IMR-90 (cell line): ENCODE measurements around the gene EBLN2. TPM values are rescaled to one million over a fixed set of nuclear protein-coding genes. Genes with fewer than 3 reads are reported as not detected.
A peak's percentile ranks its signal among the peaks of the same experiment; 100 is the strongest.

Source experiments
- ATAC-seq: fragments of 200-7000 bp; cut with Tn5 transposase; 2 replicates; pipeline ENCODE4 v1.9.1; 2020; ENCODE audit warnings: low read depth, mild to moderate bottlenecking, moderate library complexity
- BruUV-seq: library from RNA; stranded (reverse); fragments of 400-500 nt; replicated peaks from 2 replicates; lab custom pipeline; 2021; lab: Mats Ljungman, UMichigan
- CTCF ChIA-PET: fragments of 300-600 bp; formaldehyde crosslinking; extraction: SDS; loops from one replicate; lab custom pipeline; 2021; ENCODE audit warnings: antibody characterized with exemption; lab: Yijun Ruan, JAX
- POLR2A ChIA-PET: fragments of 300-600 bp; sonication (Branson Sonifier 250); formaldehyde crosslinking; loops from one replicate; lab custom pipeline; 2022; ENCODE audit warnings: antibody characterized with exemption; ENCODE audit not compliant: unreplicated experiment; lab: Charles Lee
- DNase-seq: peaks from one replicate; pipeline ENCODE4 v3.0.0; 2013
- H2AFZ ChIP-seq: replicated peaks from 2 replicates; pipeline ENCODE3; 2013; ENCODE audit warnings: low read length, mild to moderate bottlenecking; ENCODE audit not compliant: poor library complexity
- H2AK5ac ChIP-seq: 2 replicates; pipeline ENCODE4 v1.6.1; 2013; ENCODE audit warnings: low read depth, low read length, inconsistent platforms
- H2AK9ac ChIP-seq: replicated peaks from 2 replicates; pipeline ENCODE3; 2013; ENCODE audit warnings: mild to moderate bottlenecking, low read depth, low read length, moderate library complexity; ENCODE audit not compliant: poor library complexity
- H2BK120ac ChIP-seq: 2 replicates; pipeline ENCODE4 v1.6.1; 2013; ENCODE audit warnings: low read depth, low read length, inconsistent platforms
- H2BK15ac ChIP-seq: 3 replicates; pipeline ENCODE4 v1.6.1; 2013; ENCODE audit warnings: low read depth, low read length, inconsistent platforms
- H2BK20ac ChIP-seq: 2 replicates; pipeline ENCODE4 v1.6.1; 2013; ENCODE audit warnings: low read depth, mild to moderate bottlenecking, inconsistent platforms, low read length, moderate library complexity
- H2BK5ac ChIP-seq: 2 replicates; pipeline ENCODE4 v1.6.1; 2013; ENCODE audit warnings: mild to moderate bottlenecking, low read depth, low read length, inconsistent platforms; ENCODE audit not compliant: poor library complexity, severe bottlenecking
- H3K14ac ChIP-seq: replicated peaks from 2 replicates; pipeline ENCODE4 v1.6.1; 2013; ENCODE audit warnings: low read depth, low read length, inconsistent platforms
- H3K18ac ChIP-seq: 2 replicates; pipeline ENCODE4 v1.6.1; 2013; ENCODE audit warnings: low read depth, low read length, control low read depth
- H3K23ac ChIP-seq: 2 replicates; pipeline ENCODE4 v1.6.1; 2013; ENCODE audit warnings: low read depth, low read length, inconsistent platforms
- H3K27ac ChIP-seq: 2 replicates; pipeline ENCODE4 v1.5.1; 2013; ENCODE audit warnings: mild to moderate bottlenecking, control low read depth, low read length; ENCODE audit not compliant: insufficient read depth
- H3K27me3 ChIP-seq: 2 replicates; pipeline ENCODE4 v1.6.1; 2013; ENCODE audit warnings: low read length; ENCODE audit not compliant: control insufficient read depth, insufficient read depth
- H3K36me3 ChIP-seq: 2 replicates; pipeline ENCODE4 v1.6.1; 2013; ENCODE audit warnings: low read length, mixed read lengths; ENCODE audit not compliant: control insufficient read depth, insufficient read depth
- H3K4ac ChIP-seq: 2 replicates; pipeline ENCODE4 v1.6.1; 2013; ENCODE audit warnings: low read depth, low read length, inconsistent platforms
- H3K4me1 ChIP-seq: 2 replicates; pipeline ENCODE4 v1.6.1; 2013; ENCODE audit warnings: low read length, mixed read lengths; ENCODE audit not compliant: control insufficient read depth, insufficient read depth
- H3K4me2 ChIP-seq: 2 replicates; pipeline ENCODE4 v1.6.1; 2013; ENCODE audit warnings: low read depth, mild to moderate bottlenecking, control low read depth, low read length, moderate library complexity
- H3K4me3 ChIP-seq: 2 replicates; pipeline ENCODE4 v1.5.1; 2013; ENCODE audit warnings: low read depth, mild to moderate bottlenecking, control low read depth, low read length, moderate library complexity; ENCODE audit not compliant: insufficient read depth
- H3K56ac ChIP-seq: 2 replicates; pipeline ENCODE4 v1.6.1; 2013; ENCODE audit warnings: low read length, inconsistent platforms; ENCODE audit not compliant: insufficient read depth; ENCODE audit errors: extremely low read depth
- H3K79me1 ChIP-seq, 2 experiments: 2 replicates each; pipeline ENCODE4 v1.6.1; 2013; ENCODE audit warnings: low read length in 2 of 2, inconsistent platforms in 1 of 2, low read depth in 1 of 2
- H3K9ac ChIP-seq: 2 replicates; pipeline ENCODE4 v1.6.1; 2013; ENCODE audit warnings: low read depth, low read length, control low read depth
- H3K9me1 ChIP-seq: 2 replicates; pipeline ENCODE4 v1.6.1; 2013; ENCODE audit warnings: low read length, inconsistent platforms; ENCODE audit not compliant: insufficient read depth
- H3K9me3 ChIP-seq: 2 replicates; pipeline ENCODE4 v1.6.1; 2013; ENCODE audit warnings: low read length; ENCODE audit not compliant: control insufficient read depth, insufficient read depth
- H4K20me1 ChIP-seq: 2 replicates; pipeline ENCODE4 v1.6.1; 2013; ENCODE audit warnings: low read length, inconsistent platforms; ENCODE audit not compliant: insufficient read depth
- H4K5ac ChIP-seq: 2 replicates; pipeline ENCODE4 v1.6.1; 2013; ENCODE audit warnings: mild to moderate bottlenecking, low read depth, low read length, control low read depth
- H4K8ac ChIP-seq, 2 experiments: 2 replicates each; pipeline ENCODE4 v1.6.1; 2013; ENCODE audit warnings: low read depth in 2 of 2, low read length in 2 of 2, control low read depth in 1 of 2, inconsistent platforms in 1 of 2
- H4K91ac ChIP-seq: 2 replicates; pipeline ENCODE4 v1.6.1; 2013; ENCODE audit warnings: low read depth, low read length, inconsistent platforms; ENCODE audit not compliant: insufficient read depth
- CEBPB ChIP-seq: IDR thresholded peaks from 2 replicates; pipeline ENCODE4 v1.6.1; 2012; ENCODE audit warnings: low read depth, low read length, improper control_type of control experiment
- CTCF ChIP-seq: conservative IDR thresholded peaks from 2 replicates; pipeline ENCODE4 v1.5.1; 2012; ENCODE audit warnings: mild to moderate bottlenecking, low read depth, low read length, improper control_type of control experiment
- ELK1 ChIP-seq: fragments of 150-350 bp; IDR thresholded peaks from 2 replicates; pipeline ENCODE4 v1.6.1; 2016; ENCODE audit warnings: low read depth, mild to moderate bottlenecking, low read length, moderate library complexity, borderline replicate concordance
- FOS ChIP-seq: fragments of 150-350 bp; IDR thresholded peaks from 2 replicates; pipeline ENCODE4 v1.6.1; 2016; ENCODE audit warnings: low read depth, low read length
- MAFK ChIP-seq: IDR thresholded peaks from 2 replicates; pipeline ENCODE4 v1.6.1; 2012; ENCODE audit warnings: low read depth, low read length, improper control_type of control experiment
- NFE2L2 ChIP-seq: fragments of 150-350 bp; IDR thresholded peaks from 2 replicates; pipeline ENCODE4 v1.6.1; 2016; ENCODE audit warnings: low read depth, mild to moderate bottlenecking, low read length
- POLR2A ChIP-seq: IDR thresholded peaks from 2 replicates; pipeline ENCODE4 v1.6.1; 2012; ENCODE audit warnings: mild to moderate bottlenecking, low read depth, low read length
- RCOR1 ChIP-seq: IDR thresholded peaks from 2 replicates; pipeline ENCODE4 v1.6.1; 2012; ENCODE audit warnings: mild to moderate bottlenecking, low read length, improper control_type of control experiment; ENCODE audit not compliant: insufficient replicate concordance
- SMC3 ChIP-seq: fragments of 150-350 bp; IDR thresholded peaks from 2 replicates; pipeline ENCODE4 v1.6.1; 2016; ENCODE audit warnings: low read depth, mild to moderate bottlenecking, antibody characterized with exemption, low read length, moderate library complexity
- USF2 ChIP-seq: fragments of 150-350 bp; IDR thresholded peaks from 2 replicates; pipeline ENCODE4 v1.6.1; 2017; ENCODE audit warnings: mild to moderate bottlenecking, antibody characterized with exemption, low read length, low read depth
- WGBS, 2 experiments: methylation state at CpG; one replicate each; pipeline versions ENCODE4 v1.1.5 to v1.1.7; 2013; ENCODE audit warnings: missing lambda C conversion rate in 2 of 2; ENCODE audit not compliant: insufficient read length in 1 of 2; ENCODE audit errors: extremely low coverage in 2 of 2; 5-methylcytosine and 5-hydroxymethylcytosine counted together
- dilution Hi-C: fragments of 300-500 bp; cut with HindIII; formaldehyde crosslinking; loops from one replicate; pipeline ENCODE4 v1.14.3; 2018; ENCODE audit warnings: low sequenced_read_pairs; ENCODE audit not compliant: unreplicated experiment
- in situ Hi-C: fragments of 300-500 bp; cut with MboI; formaldehyde crosslinking; loops from 3 replicates; pipeline ENCODE4 v1.14.3; 2019; ENCODE audit warnings: low sequenced_read_pairs, inconsistent platforms, mixed read lengths
- intact Hi-C: fragments of 100-400 bp; cut with micrococcal nuclease; formaldehyde crosslinking; loops from 2 replicates; pipeline ENCODE4 v1.10.0; 2022
- polyA plus RNA-seq, 3 experiments: library from polyadenylated mRNA; depleted of rRNA; stranded (reverse); fragments of >200 nt; gene quantifications; 2 replicates each; pipeline ENCODE4 v1.2.3, GENCODE V29; 2012; ENCODE audit warnings: low replicate concordance in 1 of 3
- total RNA-seq: library from RNA; depleted of rRNA; stranded (reverse); fragments of >200 nt; gene quantifications from 2 replicates; pipeline ENCODE4 v1.2.3, GENCODE V29; 2012

The EBLN2 gene
- total and polyA plus RNA-seq, 2 of the 4 experiments (the other 2 are of a cell fraction), result 2.5 to 7.7 TPM

- ATAC-seq, result no peak
- no CpG with 5 or more reads among the region's 2 CpGs for WGBS, 2 experiments
- no peak overlapping the region for H2BK15ac ChIP-seq
These were observed 15.3 kb upstream of the EBLN2 start for GRCh38 chr3:73046195-73046594.

More at GRCh38 chr3:73046195-73046594, 15.3 kb upstream of the EBLN2 start:
- ChIA-PET CTCF (no interaction called here), POLR2A (no interaction called here)
- Histone ChIP-seq H4K91ac (no peak overlapping the region), H2BK5ac (no peak overlapping the region), H2AK9ac (no peak overlapping the region), H3K4me2 (no peak overlapping the region), H3K36me3 (peaks cover 5% of the 10 kb centered on the region), H3K4me3 (no peak overlapping the region), H3K9me1 (peaks cover 5% of the 10 kb centered on the region), H2BK20ac (no peak overlapping the region), H3K23ac (peak overlapping the region; percentile 53; the same call in 1 of the 2 replicates), H3K27me3 (no peaks in the 10 kb centered on the region), H3K56ac (no peak overlapping the region), H2AFZ (no peak overlapping the region), H3K79me1 (peaks cover 9 to 51% of the 10 kb centered on the region in 2 experiments), H4K5ac (no peak overlapping the region), H3K18ac (no peak overlapping the region), H3K9ac (no peak overlapping the region), H3K9me3 (no peaks in the 10 kb centered on the region), H2BK120ac (no peak overlapping the region), H3K27ac (no peak overlapping the region), H3K4ac (no peak overlapping the region), H4K20me1 (peaks cover 76% of the 10 kb centered on the region), H2AK5ac (no peak overlapping the region), H3K4me1 (no peaks in the 10 kb centered on the region), H3K14ac (no peak overlapping the region), H4K8ac (no peak overlapping the region)
- intact Hi-C loops, result no loop called here
- dilution Hi-C loops, result no loop called here
- BruUV-seq, result no TSS peak
- no peak for TF ChIP-seq USF2
- no peak for TF ChIP-seq MAFK
- no peak for TF ChIP-seq NFE2L2
- no peak for TF ChIP-seq ELK1
- TF ChIP-seq CTCF, result no peak
- no peak for TF ChIP-seq POLR2A
- no peak for TF ChIP-seq RCOR1
- no peak for TF ChIP-seq CEBPB
- TF ChIP-seq SMC3, result no peak
- no peak for TF ChIP-seq FOS
- in situ Hi-C loops, result no loop called here
- no peak for DNase-seq
